ENCODE data around the gene TENT4A. TPM values are rescaled to one million over a fixed set of nuclear protein-coding genes. Genes with fewer than 3 reads are reported as not detected.

The TENT4A gene
- total and polyA plus RNA-seq, 10 of the 15 experiments (the other 5 are each of a cell fraction or from before 2014, with no cell fraction given), result 1.4 to 30.6 (median 12.5) TPM

GRCh38 chr5:6710070-6710469 is 3.2 kb upstream of the TENT4A start (continued):
- TF ChIP-seq ZBTB4 (CRISPR knock-in tag; IDR thresholded peaks at IDR 0.05) (no peak), USF1 (IDR thresholded peaks at IDR 0.05; ENCODE audit: borderline replicate concordance, extremely low read length, insufficient read depth, low read depth, low read length) (no peak), E2F8 (IDR thresholded peaks at IDR 0.05; ENCODE audit: low read depth, partially characterized antibody) (no peak)
